Measurements from ENCODE around the gene BAHCC1. TPM values are rescaled to one million over a fixed set of nuclear protein-coding genes. Genes with fewer than 3 reads are reported as not detected.

The BAHCC1 gene
- total RNA-seq, 1 experiment from 2014 or later = 9.9 TPM

GRCh38 chr17:81489998-81490992 lies 95.0 kb downstream of the BAHCC1 start:
- no peak overlapping the region for H3K27ac ChIP-seq (ENCODE audit: low read length)

DNA sequence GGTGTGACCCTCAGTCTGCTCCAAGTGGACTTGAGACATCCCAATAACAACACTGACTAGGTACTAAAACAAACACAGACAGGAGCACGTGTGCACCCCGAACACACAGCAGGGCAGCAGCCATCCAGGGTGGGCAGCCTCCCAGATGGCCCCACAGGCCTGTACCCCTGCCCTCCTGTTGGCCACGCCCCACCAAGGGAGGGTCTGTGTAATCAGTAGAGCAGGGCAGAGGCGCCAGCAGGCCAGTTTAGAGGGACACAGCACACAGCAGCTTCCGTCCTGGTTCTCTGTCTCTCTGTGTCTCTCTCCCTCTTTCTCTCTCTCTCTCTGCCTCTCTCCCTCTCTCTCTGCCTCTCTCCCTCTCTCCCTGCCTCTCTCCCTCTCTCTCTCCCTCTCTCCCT lies 95.9 kb downstream of the BAHCC1 start:
- Histone ChIP-seq H3K4me1 (ENCODE audit: insufficient read depth, low read length) (peaks cover 16% of the 10 kb centered on the region), H3K9me3 (ENCODE audit: low read length) (no peaks in the 10 kb centered on the region), H3F3A (ENCODE audit: low read length, unreplicated experiment) (no peaks in the 10 kb centered on the region), H3K36me3 (ENCODE audit: low read depth, low read length) (no peaks in the 10 kb centered on the region), H3K9me2 (replicated peaks; ENCODE audit: low read length) (no peaks in the 10 kb centered on the region), H3K27me3 (ENCODE audit: low read length) (no peaks in the 10 kb centered on the region), H3K4me2 (ENCODE audit: low read length) (0 out of 2 replicates have a peak overlapping the region, but pooled peaks have one; percentile 26), H3K79me2 (ENCODE audit: low read length) (no peaks in the 10 kb centered on the region), H3K9ac (ENCODE audit: low read length) (no peak overlapping the region), H4K20me1 (ENCODE audit: low read length) (no peaks in the 10 kb centered on the region), H3K27ac (ENCODE audit: low read length) (no peak overlapping the region), H2AFZ (ENCODE audit: low read length) (peak overlapping the region; percentile 63; the same call in 1 of the 2 replicates), H3K4me3 (ENCODE audit: low read length) (no peak overlapping the region)
- no TSS peak for BruUV-seq (replicated peaks)
- intact Hi-C loops (cut with micrococcal nuclease) = no loop called here
- peak; percentile 22 for DNase-seq
- ChIA-PET CTCF (no interaction called here), POLR2A (ENCODE audit: unreplicated experiment) (interaction anchor here (0.6 kb wide), 1 partner anchor 34 kb away, joined by 3 read pairs; no protein-coding TSS in a partner anchor)
- TF ChIP-seq EZH2 (IDR thresholded peaks at IDR 0.05; ENCODE audit: low read length, unreplicated experiment) (no peak), EZH2phosphoT487 (IDR thresholded peaks at IDR 0.05; ENCODE audit: borderline replicate concordance, low read length) (no peak)
- TF ChIP-seq, protein P1, sequence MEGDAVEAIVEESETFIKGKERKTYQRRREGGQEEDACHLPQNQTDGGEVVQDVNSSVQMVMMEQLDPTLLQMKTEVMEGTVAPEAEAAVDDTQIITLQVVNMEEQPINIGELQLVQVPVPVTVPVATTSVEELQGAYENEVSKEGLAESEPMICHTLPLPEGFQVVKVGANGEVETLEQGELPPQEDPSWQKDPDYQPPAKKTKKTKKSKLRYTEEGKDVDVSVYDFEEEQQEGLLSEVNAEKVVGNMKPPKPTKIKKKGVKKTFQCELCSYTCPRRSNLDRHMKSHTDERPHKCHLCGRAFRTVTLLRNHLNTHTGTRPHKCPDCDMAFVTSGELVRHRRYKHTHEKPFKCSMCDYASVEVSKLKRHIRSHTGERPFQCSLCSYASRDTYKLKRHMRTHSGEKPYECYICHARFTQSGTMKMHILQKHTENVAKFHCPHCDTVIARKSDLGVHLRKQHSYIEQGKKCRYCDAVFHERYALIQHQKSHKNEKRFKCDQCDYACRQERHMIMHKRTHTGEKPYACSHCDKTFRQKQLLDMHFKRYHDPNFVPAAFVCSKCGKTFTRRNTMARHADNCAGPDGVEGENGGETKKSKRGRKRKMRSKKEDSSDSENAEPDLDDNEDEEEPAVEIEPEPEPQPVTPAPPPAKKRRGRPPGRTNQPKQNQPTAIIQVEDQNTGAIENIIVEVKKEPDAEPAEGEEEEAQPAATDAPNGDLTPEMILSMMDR (conservative IDR thresholded peaks at IDR 0.05; ENCODE audit: low read depth, low read length) = no peak
- peak; percentile 22 for ATAC-seq

More at GRCh38 chr17:81489998-81490992, 95.0 kb downstream of the BAHCC1 start:
- no TSS peak for BruUV-seq (replicated peaks)
- Histone ChIP-seq H3K4me2 (ENCODE audit: low read length) (no peak overlapping the region), H3K4me1 (ENCODE audit: insufficient read depth, low read length) (peaks cover 16% of the 10 kb centered on the region), H3K27me3 (ENCODE audit: low read length) (no peaks in the 10 kb centered on the region), H3K79me2 (ENCODE audit: low read length) (no peaks in the 10 kb centered on the region), H3K36me3 (ENCODE audit: low read depth, low read length) (no peaks in the 10 kb centered on the region), H3K9me3 (ENCODE audit: low read length) (no peaks in the 10 kb centered on the region), H3F3A (ENCODE audit: low read length, unreplicated experiment) (no peaks in the 10 kb centered on the region), H3K4me3 (ENCODE audit: low read length) (no peak overlapping the region), H3K9me2 (replicated peaks; ENCODE audit: low read length) (no peaks in the 10 kb centered on the region), H4K20me1 (ENCODE audit: low read length) (no peaks in the 10 kb centered on the region), H3K9ac (ENCODE audit: low read length) (no peak overlapping the region), H2AFZ (ENCODE audit: low read length) (no peak overlapping the region)
- ATAC-seq (no peak), DNase-seq (no peak)
- CTCF ChIA-PET = no interaction called here
- intact Hi-C loops (cut with micrococcal nuclease) = no loop called here
- POLR2A ChIA-PET (ENCODE audit: unreplicated experiment) = interaction anchor here (0.6 to 0.7 kb wide), 2 partner anchors 25 to 35 kb away, joined by 3 to 4 read pairs; no protein-coding TSS in a partner anchor
- TF ChIP-seq EZH2phosphoT487 (IDR thresholded peaks at IDR 0.05; ENCODE audit: borderline replicate concordance, low read length) (no peak), EZH2 (IDR thresholded peaks at IDR 0.05; ENCODE audit: low read length, unreplicated experiment) (no peak)
- TF ChIP-seq, protein P1 (conservative IDR thresholded peaks at IDR 0.05; ENCODE audit: low read depth, low read length) = no peak
